Thyroid gland (tissue), 4 donors: Measurements from ENCODE around the gene STK11IP.

Experiments
- CTCF ChIP-seq, 6 experiments: fragments of 200-600 bp in 3 of 6; fragments of 450-650 bp in 3 of 6; sonication (generic) in 3 of 6; IDR thresholded peaks; one replicate each; pipeline ENCODE4 v1.5.1; 2016 to 2019; ENCODE audit warnings: antibody characterized with exemption in 6 of 6, mild to moderate bottlenecking in 2 of 6, inconsistent platforms in 1 of 6, moderate library complexity in 1 of 6
- POLR2A ChIP-seq, 2 donors: fragments of 450-650 bp; IDR thresholded peaks; one replicate each; pipeline ENCODE4 v1.6.1; 2017; ENCODE audit warnings: antibody characterized with exemption in 2 of 2, mild to moderate bottlenecking in 2 of 2, moderate library complexity in 1 of 2

- TF ChIP-seq CTCF (IDR thresholded peaks at IDR 0.05) (no peak), POLR2A (IDR thresholded peaks at IDR 0.05) (no peak)
These were observed 41.7 kb upstream of the STK11IP start for GRCh38 chr2:219555956-219556355.
